ENCODE results near the gene AGO1.

DNA sequence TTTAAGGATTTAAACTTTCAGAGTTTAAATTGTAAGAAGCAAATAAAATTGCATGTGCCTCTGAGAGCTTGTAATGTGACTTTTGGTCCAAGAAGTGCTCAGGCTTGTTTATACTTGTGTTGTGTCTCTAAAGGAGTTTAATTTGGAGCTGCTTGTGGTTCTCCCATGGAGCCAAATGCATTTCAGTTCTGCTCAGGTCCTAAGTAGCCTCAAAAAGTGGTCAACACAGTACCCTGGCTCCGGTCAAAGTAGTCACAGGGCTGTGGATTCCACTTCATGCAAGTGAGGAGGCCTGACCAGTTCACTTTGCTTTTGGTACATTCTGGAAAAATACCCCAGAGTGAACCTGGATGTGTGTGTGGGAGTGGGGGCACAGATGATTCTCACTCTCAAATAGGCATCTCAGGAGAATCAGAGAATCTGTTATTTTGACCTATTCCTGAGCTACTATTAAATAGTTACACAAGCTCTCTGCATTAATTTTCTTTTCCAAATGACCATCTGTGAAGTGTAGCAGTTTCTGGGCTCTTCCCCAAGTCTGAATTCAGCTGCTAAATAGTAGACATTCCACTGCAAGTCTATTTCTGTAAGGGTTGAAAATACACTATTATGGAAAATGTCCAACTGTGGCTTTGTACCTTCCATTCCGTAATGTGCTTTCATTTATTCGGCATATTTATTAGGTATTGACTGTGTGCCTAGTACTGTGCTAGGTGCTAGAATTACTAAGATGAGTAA, 31.7 kb upstream of the AGO1 start:
- TF ChIP-seq RFX5 (IDR thresholded peaks at IDR 0.05) (no peak), POLR2A (IDR thresholded peaks at IDR 0.05; ENCODE audit: low read length) (no peak)
- TF ChIP-seq, protein P1, sequence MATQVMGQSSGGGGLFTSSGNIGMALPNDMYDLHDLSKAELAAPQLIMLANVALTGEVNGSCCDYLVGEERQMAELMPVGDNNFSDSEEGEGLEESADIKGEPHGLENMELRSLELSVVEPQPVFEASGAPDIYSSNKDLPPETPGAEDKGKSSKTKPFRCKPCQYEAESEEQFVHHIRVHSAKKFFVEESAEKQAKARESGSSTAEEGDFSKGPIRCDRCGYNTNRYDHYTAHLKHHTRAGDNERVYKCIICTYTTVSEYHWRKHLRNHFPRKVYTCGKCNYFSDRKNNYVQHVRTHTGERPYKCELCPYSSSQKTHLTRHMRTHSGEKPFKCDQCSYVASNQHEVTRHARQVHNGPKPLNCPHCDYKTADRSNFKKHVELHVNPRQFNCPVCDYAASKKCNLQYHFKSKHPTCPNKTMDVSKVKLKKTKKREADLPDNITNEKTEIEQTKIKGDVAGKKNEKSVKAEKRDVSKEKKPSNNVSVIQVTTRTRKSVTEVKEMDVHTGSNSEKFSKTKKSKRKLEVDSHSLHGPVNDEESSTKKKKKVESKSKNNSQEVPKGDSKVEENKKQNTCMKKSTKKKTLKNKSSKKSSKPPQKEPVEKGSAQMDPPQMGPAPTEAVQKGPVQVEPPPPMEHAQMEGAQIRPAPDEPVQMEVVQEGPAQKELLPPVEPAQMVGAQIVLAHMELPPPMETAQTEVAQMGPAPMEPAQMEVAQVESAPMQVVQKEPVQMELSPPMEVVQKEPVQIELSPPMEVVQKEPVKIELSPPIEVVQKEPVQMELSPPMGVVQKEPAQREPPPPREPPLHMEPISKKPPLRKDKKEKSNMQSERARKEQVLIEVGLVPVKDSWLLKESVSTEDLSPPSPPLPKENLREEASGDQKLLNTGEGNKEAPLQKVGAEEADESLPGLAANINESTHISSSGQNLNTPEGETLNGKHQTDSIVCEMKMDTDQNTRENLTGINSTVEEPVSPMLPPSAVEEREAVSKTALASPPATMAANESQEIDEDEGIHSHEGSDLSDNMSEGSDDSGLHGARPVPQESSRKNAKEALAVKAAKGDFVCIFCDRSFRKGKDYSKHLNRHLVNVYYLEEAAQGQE (IDR thresholded peaks at IDR 0.05), result no peak
- TF ChIP-seq, protein P2, sequence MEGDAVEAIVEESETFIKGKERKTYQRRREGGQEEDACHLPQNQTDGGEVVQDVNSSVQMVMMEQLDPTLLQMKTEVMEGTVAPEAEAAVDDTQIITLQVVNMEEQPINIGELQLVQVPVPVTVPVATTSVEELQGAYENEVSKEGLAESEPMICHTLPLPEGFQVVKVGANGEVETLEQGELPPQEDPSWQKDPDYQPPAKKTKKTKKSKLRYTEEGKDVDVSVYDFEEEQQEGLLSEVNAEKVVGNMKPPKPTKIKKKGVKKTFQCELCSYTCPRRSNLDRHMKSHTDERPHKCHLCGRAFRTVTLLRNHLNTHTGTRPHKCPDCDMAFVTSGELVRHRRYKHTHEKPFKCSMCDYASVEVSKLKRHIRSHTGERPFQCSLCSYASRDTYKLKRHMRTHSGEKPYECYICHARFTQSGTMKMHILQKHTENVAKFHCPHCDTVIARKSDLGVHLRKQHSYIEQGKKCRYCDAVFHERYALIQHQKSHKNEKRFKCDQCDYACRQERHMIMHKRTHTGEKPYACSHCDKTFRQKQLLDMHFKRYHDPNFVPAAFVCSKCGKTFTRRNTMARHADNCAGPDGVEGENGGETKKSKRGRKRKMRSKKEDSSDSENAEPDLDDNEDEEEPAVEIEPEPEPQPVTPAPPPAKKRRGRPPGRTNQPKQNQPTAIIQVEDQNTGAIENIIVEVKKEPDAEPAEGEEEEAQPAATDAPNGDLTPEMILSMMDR (IDR thresholded peaks at IDR 0.05), result no peak

Measured in A549 (cell line).